Right forelimb (tissue), 1 donor: Measurements from ENCODE around the gene GBP3.
"Not testable (repeated sequence)": the region's sequence is repeated elsewhere in the genome, so short reads cannot be mapped to it uniquely, and the experiment has no call there.

Source experiments
- DNase-seq: peaks from one replicate; pipeline ENCODE4 v3.0.0-alpha.2; 2018

Gene GBP3, protein sequence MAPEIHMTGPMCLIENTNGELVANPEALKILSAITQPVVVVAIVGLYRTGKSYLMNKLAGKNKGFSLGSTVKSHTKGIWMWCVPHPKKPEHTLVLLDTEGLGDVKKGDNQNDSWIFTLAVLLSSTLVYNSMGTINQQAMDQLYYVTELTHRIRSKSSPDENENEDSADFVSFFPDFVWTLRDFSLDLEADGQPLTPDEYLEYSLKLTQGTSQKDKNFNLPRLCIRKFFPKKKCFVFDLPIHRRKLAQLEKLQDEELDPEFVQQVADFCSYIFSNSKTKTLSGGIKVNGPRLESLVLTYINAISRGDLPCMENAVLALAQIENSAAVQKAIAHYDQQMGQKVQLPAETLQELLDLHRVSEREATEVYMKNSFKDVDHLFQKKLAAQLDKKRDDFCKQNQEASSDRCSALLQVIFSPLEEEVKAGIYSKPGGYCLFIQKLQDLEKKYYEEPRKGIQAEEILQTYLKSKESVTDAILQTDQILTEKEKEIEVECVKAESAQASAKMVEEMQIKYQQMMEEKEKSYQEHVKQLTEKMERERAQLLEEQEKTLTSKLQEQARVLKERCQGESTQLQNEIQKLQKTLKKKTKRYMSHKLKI

DNA sequence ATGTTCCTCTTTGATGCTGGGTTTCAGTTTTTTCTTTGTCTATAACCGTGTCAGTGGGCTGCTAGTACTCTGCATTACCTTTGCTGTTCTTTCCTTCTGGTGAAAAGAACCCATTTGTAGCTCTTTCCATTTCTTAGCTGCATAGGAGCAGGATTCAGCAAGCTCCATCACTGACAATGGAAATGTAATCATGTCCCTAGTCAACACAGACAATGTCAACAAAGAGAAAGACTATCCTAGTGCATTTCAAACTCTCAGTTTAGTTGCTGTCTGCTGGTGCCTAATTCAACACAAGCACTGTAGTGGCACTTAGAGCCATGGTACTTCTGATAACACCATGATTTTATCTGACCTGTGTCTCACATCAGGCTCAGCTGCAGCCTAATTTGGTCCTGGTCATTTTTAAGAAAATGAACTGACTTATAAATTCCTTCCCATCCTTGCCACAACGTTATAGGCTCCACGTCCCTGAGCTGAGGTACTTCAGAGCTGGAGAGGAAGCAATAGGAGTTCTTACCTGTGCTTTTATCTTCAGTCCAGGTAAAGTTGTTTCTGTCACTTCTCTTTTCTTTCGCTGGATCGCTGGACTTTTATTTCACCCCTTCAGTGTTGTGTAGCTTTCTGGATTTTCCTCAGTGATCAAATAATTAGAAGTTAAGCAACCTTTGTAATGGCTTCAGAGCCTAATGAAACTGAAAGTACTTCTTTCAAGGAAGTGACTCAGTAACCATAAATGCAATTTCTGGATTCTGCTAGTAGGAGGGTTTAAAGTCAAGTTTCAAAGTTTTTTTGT, at the start of gene GBP3:
TSS of gene GBP3 (minus strand) at position 700 of the 793 bp plus-strand sequence. CDS start 2,145 bp downstream, outside the sequence.
- DNase-seq = no peak

DNA sequence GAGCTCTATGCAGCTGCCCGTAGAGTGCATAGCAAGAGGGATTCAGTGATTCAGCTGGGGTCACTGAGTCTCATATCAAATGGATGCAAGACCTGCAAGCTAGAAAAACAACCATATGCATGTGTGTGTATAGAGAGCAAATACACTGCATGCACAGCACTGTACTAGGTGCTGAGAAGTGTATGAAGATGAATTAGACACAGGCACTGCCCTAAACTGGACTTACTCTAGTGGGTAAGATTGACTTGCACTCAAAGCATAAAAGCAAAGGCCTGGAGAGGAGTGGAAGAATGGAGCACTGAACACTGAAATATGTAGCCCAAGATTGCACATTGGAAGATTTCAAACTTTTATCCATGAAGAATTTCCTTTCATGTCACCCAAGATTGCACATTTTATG, 47.8 kb upstream of the GBP3 start:
- DNase-seq = no peak

DNA sequence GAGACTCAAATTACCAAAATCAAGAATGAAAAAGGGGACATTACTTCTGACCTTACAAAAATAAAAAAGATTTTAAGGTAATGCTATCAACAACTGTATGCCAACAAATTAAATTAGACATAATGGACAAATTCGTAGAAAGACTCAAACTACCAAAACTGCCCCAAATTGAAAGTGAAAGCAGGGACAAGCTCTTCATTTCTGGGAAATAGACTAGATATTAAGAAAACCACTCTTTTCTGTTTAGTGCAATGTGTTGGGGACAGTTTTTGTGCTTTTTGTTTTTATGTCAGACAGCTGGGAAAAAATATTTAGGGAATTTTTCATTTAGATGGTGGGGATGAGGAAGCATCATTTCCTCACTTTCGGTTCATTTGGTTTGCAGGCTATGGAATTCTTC, 47.3 kb upstream of the GBP3 start:
- no peak for DNase-seq

DNA sequence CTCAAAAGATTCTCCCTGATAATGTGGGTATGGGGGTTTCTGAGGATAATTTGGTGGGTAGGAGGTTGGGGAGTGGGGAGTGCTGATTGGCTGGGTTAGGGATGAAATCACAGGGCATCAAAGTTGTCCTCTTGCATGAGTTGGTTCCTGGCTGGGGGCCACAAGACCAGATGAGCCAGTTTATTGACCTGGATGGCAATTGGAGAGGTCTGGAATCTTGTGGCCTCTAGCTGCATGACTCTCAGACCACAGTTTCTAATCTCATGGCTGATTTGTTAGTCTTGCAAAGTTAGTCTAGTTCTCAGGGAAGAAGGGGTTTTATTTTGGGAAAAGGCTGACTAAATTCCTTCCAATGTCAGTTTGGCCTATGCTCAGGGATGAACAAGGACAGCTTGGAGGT, 45.6 kb upstream of the GBP3 start:
- DNase-seq = no peak

DNA sequence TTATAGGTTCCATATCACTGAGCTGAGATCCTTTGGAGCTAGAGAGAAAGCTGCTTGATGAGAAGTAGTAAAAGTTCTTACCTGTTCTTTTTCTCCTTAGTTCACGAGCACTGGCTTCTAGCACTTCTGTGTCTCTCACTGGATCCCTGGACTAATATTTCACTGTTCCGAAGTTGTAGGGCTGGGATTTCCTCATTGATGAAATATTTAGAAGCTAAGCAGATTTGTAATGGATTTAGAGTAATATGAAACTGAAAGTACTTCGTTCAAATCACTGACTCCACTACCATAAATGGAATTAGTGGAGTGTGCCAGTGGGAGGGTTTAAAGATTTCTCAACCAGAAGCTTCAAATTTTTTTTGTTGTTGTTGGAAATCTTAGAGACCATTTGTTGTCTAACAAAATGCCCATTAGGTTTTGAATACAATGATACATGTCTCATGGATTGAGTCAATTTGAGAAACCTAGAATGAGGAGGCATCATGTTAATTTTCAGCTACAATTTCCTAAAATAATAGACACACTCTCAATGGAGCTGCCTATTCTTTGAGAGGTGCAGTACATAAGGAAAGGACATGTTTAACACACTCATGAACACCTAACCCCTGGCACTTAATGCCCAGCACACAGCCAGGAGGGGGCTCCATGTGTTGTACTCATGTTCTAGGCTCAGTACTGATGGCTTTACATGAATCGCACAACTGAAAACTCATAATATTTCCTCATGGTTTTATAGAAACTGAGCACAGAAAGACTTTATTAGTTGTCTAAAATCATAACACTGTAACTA, 42.6 kb upstream of the GBP3 start, which contains the start of gene GBP1:
TSS of gene GBP1 (minus strand) at position 130 of the 790 bp plus-strand sequence. CDS start 1,974 bp downstream, outside the sequence.
- DNase-seq = no peak

DNA sequence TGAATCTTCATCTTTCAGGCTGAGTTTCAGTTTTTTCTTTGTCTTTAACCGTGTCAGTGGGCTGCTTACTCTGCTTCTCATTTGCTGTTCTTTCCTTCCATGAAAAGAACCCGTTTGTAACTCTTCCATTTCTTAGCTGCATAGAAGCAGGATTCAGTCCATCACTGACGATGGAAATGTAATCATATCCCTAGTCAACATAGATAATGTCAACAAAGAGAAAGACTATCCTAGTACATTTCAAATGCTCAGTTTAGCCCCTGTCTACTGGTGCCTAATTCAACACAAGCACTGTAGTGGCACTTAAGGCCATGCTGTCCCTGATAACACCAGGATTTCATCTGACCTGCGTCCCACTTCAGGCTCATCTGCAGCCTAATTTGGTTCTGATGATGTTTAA, 42.0 kb upstream of the GBP3 start:
- DNase-seq = no peak

DNA sequence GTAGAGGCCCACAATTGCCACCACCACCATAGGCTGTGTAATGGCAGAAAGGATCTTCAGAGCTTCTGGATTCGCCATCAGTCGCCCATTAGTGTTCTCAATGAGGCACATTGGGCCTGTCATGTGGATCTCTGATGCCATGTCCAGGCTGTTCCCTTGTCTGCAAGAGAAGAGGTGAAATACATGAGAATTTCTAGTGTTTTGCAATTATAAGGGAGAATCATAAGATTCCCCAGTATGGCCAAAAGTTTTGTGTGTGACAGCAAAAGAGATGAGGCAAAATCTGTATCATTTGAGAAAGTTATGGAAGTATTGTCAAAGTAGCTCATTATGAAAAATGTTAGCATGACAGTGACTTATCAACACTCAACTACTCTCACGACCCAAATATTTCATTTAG, 40.4 kb upstream of the GBP3 start:
- no peak for DNase-seq

DNA sequence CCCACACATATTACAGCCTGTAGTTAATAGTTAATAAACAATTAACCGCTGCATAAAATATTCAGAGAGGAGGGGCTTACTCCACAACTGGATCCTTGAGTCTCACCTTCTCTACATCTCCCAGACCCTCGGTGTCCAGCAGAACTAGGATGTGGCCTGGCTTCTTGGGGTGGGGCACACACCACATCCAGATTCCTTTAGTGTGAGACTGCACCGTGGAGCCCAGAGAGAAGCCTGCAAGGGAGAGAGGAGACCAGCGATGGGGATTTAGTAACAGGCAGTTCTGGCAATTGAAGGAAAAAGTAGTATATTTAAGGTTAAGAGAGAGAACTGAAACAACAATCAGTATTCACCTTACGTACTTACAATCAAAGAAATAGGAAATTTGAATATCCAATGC, 37.4 kb upstream of the GBP3 start:
- no peak for DNase-seq

DNA sequence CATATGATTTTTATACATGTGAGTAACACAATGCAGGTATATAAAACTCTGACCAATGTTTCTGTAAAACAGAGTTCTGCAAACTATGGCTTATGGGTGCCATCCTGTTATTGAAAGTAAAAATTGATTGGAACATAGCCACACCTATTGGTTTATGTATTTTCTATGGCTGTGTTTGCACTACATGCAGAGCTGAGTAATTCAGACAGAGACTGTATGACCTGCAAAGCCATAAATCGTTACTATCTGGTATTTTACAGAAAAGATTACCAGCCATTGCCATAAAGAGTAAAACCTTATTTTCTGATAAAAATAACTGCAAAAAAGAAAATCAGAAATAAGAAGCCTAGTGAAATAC, 29.3 kb upstream of the GBP3 start:
- DNase-seq = no peak

DNA sequence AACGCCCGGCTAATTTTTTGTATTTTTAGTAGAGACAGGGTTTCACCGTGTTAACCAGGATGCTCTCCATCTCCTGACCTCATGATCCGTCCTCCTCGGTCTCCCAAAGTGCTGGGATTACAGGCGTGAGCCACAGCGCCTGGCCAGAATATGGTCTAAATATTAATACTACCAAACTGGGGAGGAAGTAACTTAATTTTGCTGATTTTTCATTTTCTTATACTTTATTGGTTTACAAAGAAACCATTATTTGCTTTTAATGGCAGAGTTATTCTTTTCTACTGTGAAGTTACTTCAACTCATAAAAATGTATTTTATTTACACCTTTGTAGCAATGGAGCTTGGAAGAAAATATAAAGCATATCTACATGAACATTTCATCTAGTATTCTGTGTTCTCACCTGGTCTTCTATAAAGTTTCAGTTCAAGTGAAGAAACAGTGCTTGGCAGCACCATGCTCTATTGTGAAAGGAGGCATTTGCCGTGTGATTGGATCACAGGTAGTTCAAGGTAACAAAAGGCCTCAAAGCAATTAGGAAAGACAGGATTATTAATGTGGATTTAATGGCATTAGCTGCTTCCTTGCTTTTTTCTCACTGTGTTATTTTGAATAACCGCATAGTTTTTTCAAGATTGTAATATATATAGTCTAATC, 28.8 kb upstream of the GBP3 start:
- DNase-seq = no peak

DNA sequence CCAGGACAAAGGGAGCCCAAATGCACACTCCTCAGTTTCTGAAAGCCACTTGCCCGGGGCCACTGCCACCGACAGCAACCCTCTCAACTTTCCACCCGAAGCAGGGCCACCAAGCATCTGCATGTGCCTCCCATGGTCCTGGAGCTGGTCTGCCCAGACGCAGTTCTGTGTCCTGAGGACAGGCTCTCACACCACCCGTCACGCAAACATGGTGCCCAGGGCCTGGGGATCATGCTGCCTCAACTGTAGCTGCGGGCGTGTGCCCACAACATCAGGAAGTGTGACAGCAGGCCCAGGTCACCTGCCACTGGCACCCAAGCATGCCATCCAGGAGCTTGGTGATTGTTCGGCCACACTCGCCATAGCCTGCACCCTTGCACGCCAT, 28.0 kb upstream of the GBP3 start:
- DNase-seq = no peak

DNA sequence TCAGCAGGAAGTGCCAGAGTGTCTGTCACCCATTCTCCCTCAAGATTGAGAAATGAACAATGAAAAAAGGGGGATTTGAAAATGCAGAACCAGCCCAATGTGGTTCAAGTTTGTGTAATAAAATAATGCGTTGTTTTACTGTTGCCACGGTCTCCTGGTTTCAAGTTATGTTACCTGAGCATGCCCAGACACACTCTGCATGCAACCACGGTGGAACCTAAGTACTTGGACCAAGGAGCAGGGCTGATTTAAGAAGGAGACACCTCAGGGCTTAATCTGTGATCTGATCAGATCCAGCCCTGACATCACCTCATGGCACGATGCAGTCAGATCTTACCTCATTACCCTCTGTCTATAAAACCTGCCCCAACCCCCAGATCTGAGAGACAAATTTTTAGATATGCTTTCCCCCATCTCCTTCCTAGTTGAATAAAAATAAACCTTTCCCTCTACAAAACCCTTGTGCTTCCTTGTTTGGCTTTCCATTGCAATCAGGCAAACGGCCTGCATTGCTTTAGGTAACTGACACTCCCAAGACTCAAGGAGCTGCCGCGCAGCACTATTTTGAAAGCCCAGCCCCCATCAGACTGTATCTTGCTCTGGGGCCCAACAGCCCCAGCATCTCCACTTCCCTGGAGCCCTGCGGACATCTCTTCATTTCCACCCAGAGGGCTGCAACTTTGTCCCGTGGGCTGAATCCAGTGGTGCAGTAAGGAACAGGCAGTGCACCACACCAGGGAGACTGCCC, 27.4 kb upstream of the GBP3 start:
- not testable (repeated sequence) for DNase-seq

DNA sequence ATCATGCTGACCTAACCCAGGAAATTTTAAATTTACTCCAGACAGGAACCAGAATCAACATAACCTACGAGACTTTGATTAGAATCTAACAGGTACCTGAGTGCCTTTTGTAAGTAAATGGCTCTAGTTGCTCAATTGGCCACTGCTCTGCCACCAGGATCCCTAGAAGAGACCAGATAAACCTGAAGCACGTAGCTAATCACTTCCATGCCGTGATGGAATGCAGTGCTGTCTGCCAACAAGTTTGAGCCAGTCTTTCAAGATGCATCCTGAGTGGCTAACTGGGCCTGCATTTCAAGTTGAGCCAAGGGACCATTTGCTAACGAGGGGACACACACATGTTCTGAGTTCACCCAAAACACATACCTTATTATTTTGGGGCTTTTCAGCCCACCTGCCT, 26.5 kb upstream of the GBP3 start:
- DNase-seq = not testable (repeated sequence)

DNA sequence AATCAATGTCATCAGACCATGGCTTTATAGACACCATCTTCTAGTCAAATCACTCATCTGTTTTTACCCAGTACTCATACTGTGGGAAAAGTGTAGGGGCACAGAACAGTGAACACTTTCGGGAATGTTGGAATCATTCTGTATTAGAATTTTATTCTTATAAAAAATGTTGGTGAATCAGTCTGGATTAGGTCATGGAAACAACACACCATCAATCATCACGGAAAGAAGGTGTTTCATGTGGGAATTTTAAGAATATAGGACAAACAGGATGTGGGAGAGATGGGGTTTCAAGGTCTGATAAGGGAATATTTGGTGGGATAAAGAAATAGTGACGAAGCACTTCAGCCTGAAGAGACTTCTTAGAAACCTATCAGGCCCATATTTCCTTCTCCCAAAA, 25.1 kb upstream of the GBP3 start:
- no peak for DNase-seq

DNA sequence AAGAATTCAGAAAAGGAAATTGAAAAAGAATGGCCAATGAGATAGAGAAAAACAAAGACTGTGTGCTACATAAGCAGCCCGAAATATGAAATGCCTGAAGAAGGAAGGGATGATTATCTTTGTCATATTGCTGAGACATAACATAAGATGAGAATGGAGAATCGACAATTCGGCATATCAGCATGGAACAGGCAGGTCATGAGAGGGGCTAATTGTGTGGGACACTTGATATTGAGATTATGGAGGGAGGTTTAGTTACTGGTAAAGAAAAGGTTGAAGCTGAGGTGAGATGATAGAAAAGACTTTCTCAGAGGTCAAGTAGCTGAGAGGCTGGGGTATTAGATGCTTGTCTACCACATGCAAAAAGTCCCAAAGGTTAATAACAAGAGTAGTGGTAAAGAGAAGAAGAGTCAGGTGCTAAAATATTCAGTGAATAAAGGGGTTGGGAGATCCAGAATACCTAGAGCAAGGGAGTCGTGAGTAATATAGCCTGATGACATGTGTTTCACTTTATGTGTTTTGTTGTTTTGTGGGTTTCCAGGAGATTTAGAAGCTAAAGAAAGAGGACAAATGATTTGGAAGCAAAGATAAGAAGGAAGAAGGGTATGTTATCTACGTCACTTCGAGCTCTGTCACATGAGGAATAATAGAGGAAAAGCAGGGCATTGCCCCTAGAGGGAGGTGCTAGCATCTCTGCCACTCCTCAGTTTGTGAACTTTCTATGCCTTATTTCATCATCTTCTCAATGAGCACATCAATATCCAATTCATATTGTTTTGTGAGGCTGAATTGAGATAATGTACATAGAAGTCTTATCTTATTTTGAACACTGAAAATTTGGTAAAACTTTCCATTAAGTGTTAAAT, 23.9 kb upstream of the GBP3 start:
- not testable (repeated sequence) for DNase-seq

DNA sequence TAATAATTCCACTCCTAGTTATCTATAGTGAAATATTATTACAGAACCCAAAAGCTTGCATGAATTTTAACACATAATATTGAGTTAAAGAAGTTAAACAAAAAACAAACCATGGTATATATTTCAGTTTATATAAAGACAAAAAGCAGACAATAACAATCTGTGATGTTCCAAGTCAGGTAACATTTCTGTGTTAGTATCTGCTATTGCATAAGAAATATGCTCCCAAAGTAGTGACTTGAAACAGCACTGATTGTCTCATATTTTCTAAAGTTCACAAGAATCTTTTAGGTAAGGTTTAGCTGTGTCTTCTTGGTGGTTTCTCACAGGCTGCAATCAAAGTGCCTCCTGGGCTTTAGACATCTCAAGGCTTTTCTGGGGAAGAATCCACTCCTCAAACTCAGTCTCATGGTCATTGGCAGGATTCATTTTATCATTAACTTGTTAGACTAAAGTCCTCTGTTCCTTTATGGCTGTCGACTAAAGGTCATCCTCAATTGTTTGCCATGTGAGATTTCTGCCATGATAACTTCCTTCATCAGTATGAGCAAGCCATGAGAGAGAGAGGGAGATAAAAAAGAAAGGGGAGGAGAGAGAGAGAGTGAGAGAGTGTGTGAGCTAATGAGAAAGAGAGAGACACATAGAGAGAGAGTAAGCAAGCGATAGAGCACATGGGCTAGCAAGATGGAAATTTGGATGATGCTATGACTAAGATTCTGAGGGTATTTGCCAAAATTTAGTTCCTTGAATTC, 22.5 kb upstream of the GBP3 start:
- no peak for DNase-seq

DNA sequence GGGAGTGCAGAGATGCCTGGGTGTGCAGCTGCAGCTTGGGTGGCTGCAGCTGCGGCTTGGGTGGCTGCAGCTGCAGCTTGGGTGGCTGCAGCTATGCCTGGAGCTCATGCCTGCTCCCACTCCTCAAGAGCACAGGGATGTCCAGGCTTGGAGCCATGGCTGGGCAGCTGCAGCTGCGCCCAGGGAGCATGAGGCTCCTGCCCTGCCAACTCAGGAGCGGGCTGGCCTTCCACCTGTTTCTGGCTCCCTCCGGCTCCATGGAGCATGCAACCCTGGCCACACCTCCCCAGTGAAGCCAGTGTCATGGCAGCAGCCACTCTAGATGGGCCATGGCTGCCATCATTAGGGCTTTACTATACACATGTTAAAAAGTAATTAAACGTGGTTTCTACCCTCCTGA, 21.3 kb upstream of the GBP3 start:
- DNase-seq = no peak

DNA sequence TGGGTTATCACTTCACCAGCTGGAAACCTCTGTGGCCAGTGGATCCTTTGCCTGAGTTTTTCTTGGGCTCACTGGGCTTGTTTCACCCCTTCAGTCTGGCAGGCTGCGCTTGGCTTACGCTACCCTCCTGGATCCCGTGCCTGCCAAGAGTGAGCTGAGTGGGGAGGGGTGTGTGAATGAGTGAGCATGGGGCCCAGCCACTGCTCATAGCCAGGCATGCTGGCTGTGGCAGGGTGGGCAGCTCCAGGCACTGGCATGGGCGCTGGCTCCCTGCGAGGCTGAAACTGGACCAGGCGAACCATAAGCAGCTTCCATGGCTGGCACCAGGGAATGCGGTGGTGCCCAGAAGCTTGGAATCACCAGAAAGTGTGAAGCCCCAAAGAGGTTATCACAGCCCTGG, 19.8 kb upstream of the GBP3 start:
- DNase-seq = no peak

DNA sequence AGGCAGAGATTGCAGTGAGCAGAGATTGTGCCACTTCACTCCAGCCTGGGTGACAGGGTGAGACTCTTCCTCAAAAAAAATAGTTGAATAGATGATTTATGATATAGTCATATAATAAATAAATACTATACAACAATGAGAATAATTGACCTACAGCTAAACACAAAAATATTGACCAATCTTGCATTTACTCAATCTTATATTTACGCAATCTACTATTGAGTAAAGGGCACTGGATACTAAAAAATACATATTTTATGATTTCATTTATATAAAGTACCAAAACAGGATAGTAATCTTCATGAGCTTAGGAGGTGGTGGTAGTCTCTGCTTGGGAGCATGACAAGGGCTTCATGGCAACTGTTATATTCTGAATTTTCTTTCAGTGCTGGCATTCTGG, 19.1 kb upstream of the GBP3 start:
- no peak for DNase-seq

DNA sequence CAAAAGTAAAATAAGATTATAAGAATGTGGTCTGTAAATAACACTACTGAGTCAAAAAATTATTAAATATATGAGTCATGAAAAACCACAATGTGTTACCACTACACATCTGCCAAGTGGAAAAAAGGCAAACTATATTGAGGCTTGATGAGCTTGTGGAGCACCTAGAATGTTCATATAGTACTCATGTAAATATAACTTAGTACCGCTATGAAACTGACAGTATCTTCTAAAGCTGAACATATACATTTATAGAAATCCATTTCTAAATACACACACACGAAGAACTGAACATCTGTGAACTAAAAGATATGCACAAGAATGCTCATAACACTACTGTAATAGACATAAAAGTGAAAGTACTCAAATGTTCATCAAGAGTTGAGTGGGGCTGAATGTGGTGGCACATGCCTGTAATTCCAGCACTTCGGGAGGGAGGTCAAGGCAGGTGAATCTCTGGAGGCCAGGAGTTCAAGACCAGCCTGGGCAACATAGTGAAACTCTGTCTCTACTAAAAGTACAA, 18.5 kb upstream of the GBP3 start:
- DNase-seq = no peak
